ENCODE measurements around the gene FBXO27. TPM values are rescaled to one million over a fixed set of nuclear protein-coding genes. Genes with fewer than 3 reads are reported as not detected.

Gene FBXO27, protein sequence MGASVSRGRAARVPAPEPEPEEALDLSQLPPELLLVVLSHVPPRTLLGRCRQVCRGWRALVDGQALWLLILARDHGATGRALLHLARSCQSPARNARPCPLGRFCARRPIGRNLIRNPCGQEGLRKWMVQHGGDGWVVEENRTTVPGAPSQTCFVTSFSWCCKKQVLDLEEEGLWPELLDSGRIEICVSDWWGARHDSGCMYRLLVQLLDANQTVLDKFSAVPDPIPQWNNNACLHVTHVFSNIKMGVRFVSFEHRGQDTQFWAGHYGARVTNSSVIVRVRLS
- total RNA-seq, result 1.7 and 3.4 TPM in 2 replicates

GRCh38 chr19:39032063-39032918 lies at the start of gene FBXO27:
Gene FBXO27, minus strand, starts transcription at chr19:39032549. Its CDS starts 322 bp downstream, at chr19:39032227.

DNA sequence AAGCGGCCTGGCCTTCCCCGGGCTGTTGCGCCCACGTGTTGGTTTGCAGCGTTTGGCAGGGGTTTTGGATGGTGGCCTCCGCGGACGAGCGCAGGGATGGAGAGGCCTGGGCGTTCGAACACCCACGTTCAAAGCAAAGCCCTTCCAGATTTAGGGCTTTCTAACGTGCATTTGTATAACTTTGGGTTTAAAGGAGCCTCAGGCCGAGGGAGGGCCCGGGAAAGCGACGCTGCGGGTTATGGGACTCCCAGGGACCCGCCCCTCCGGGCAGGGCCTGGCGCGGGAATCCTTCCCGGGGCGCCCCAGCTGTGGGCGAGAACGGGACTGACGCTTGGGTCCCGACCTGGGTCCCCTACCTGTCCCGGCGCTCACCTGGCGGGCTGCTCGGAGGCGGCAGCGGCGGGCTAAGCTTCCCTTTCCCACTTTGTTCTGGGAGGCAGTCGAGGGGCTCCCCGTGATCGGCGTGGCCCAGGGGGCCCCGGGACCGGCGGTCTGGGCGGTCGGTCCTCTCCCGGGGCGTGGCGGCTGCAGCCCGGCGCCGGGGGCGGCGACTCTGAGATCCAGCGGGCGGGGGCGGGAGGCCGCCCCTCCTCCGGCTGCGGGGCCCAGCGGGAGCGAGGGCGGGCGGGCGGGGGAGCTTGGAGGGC lies 57.0 kb downstream of the FBXO27 start, which contains the start of gene FBXO17:
Gene FBXO17, minus strand, starts transcription at position 529 of the 647 bp plus-strand sequence. CDS start 25,423 bp downstream, outside the sequence.

Other genes with a start within 250 kb of the FBXO27 start
- not detected in 2 replicates for gene LGALS7B, start 243.3 kb downstream of the FBXO27 start, total RNA-seq
- gene LGALS4, start 219.6 kb downstream of the FBXO27 start, total RNA-seq, result under 0.01 TPM in 1 of 2 replicates, not detected in the other
- 12.4 and 14.6 TPM in 2 replicates for gene ECH1, start 200.8 kb downstream of the FBXO27 start, total RNA-seq
- 167 and 308 TPM in 2 replicates for gene HNRNPL, start 182.6 kb downstream of the FBXO27 start, total RNA-seq
- gene RINL, start 154.3 kb downstream of the FBXO27 start, total RNA-seq, result 2.7 and 3.1 TPM in 2 replicates
- gene SIRT2, start 132.9 kb downstream of the FBXO27 start, total RNA-seq, result 45.8 and 54.4 TPM in 2 replicates
- gene NFKBIB, start 132.6 kb downstream of the FBXO27 start, total RNA-seq, result 9.9 and 15.7 TPM in 2 replicates
- 0.28 TPM in 1 of 2 replicates, not detected in the other for gene CCER2, start 120.4 kb downstream of the FBXO27 start, total RNA-seq
- gene SARS2, start 101.8 kb downstream of the FBXO27 start, total RNA-seq, result 8.7 and 13.0 TPM in 2 replicates
- gene MRPS12, start 101.6 kb downstream of the FBXO27 start, total RNA-seq, result 20.9 and 47.7 TPM in 2 replicates
- gene FBXO17, start 56.8 kb downstream of the FBXO27 start, total RNA-seq, result 20.6 and 24.0 TPM in 2 replicates
- 0.56 and 1.7 TPM in 2 replicates for gene ACP7, start 51.8 kb upstream of the FBXO27 start, total RNA-seq
- 3.7 and 5.9 TPM in 2 replicates for gene PAK4, start 93.2 kb upstream of the FBXO27 start, total RNA-seq
- gene NCCRP1, start 164.4 kb upstream of the FBXO27 start, total RNA-seq, result not detected in 2 replicates
- not detected in 2 replicates for gene SYCN, start 171.7 kb upstream of the FBXO27 start, total RNA-seq
- gene IFNL3, start 212.5 kb upstream of the FBXO27 start, total RNA-seq, result not detected in 2 replicates
- not detected in 2 replicates for gene IFNL4, start 216.3 kb upstream of the FBXO27 start, total RNA-seq
- not detected in 2 replicates for gene IFNL2, start 235.8 kb upstream of the FBXO27 start, total RNA-seq

All from regular cardiac myocyte (primary cell).